G401 (cell line): ENCODE measurements around the gene GPN1. TPM values are rescaled to one million over a fixed set of nuclear protein-coding genes. Genes with fewer than 3 reads are reported as not detected.

ENCODE experiments used
- total RNA-seq: library from RNA; depleted of rRNA; stranded (reverse); fragments of >200 nt; shearing (Covaris generic); gene quantifications from 2 replicates; pipeline ENCODE4 v1.2.3, GENCODE V29; 2014; rRNA removed

The GPN1 gene
- total RNA-seq, 1 experiment from 2014 or later = 63.6 TPM

Other genes starting within 250 kb of the GPN1 start
- 20.4 and 23.3 TPM in 2 replicates for gene ZNF513, start 248.3 kb upstream of the GPN1 start, total RNA-seq
- gene PPM1G, start 219.5 kb upstream of the GPN1 start, total RNA-seq = 178 and 244 TPM in 2 replicates
- 92.4 and 108 TPM in 2 replicates for gene NRBP1, start 200.4 kb upstream of the GPN1 start, total RNA-seq
- gene KRTCAP3, start 186.7 kb upstream of the GPN1 start, total RNA-seq = not detected in 2 replicates
- gene IFT172, start 139.3 kb upstream of the GPN1 start, total RNA-seq = 4.4 and 9.4 TPM in 2 replicates
- gene FNDC4, start 133.8 kb upstream of the GPN1 start, total RNA-seq = 4.0 and 5.2 TPM in 2 replicates
- not detected in 2 replicates for gene GCKR, start 132.2 kb upstream of the GPN1 start, total RNA-seq
- not detected in 2 replicates for gene ZNF512, start 46.0 kb upstream of the GPN1 start, total RNA-seq
- 2.9 and 4.2 TPM in 2 replicates for gene CCDC121, start within 50 bp of the GPN1 start, total RNA-seq
- 19.0 and 29.8 TPM in 2 replicates for gene SUPT7L, start 34.6 kb downstream of the GPN1 start, total RNA-seq
- 36.1 and 41.5 TPM in 2 replicates for gene SLC4A1AP, start 34.8 kb downstream of the GPN1 start, total RNA-seq
- 68.1 and 139 TPM in 2 replicates for gene MRPL33, start 142.7 kb downstream of the GPN1 start, total RNA-seq